Spleen (tissue), 11 donors: ENCODE measurements around the gene SPNS2. TPM values are rescaled to one million over a fixed set of nuclear protein-coding genes. Genes with fewer than 3 reads are reported as not detected.

Source experiments
- DNase-seq: peaks from one replicate; pipeline ENCODE4 v3.0.0-alpha.2; 2020
- H3K27ac ChIP-seq, 8 donors: fragments of 200-600 bp; sonication (generic) in 7 of 8; 1 replicate in 4 of 8; 2 replicates in 4 of 8; pipeline versions ENCODE4 v1.5.0 to v1.8.0; 2016 to 2021; ENCODE audit warnings: inconsistent platforms in 4 of 8, mild to moderate bottlenecking in 4 of 8, moderate library complexity in 1 of 8
- H3K27me3 ChIP-seq, 7 donors: fragments of 200-600 bp; sonication (generic) in 6 of 7; replicated peaks in 1 of 7; 1 replicate in 4 of 7; 2 replicates in 3 of 7; pipeline versions ENCODE4 v1.5.0 to v1.8.0; 2016 to 2021; ENCODE audit warnings: inconsistent platforms in 3 of 7, mild to moderate bottlenecking in 1 of 7
- H3K36me3 ChIP-seq, 6 donors: fragments of 200-600 bp; sonication (generic) in 5 of 6; 1 replicate in 4 of 6; 2 replicates in 2 of 6; pipeline versions ENCODE4 v1.5.0 to v1.8.0; 2016 to 2021; ENCODE audit warnings: inconsistent platforms in 2 of 6
- H3K4me1 ChIP-seq, 6 donors: fragments of 200-600 bp; sonication (generic) in 5 of 6; 1 replicate in 3 of 6; 2 replicates in 3 of 6; pipeline versions ENCODE4 v1.5.0 to v1.8.0; 2016 to 2021; ENCODE audit warnings: inconsistent platforms in 3 of 6
- H3K4me3 ChIP-seq, 8 donors: fragments of 200-600 bp; sonication (generic) in 7 of 8; 1 replicate in 4 of 8; 2 replicates in 4 of 8; pipeline versions ENCODE4 v1.5.0 to v1.8.0; 2016 to 2021; ENCODE audit warnings: inconsistent platforms in 4 of 8, mild to moderate bottlenecking in 4 of 8, moderate library complexity in 2 of 8
- H3K9me3 ChIP-seq, 8 donors: fragments of 200-600 bp; sonication (generic) in 7 of 8; 1 replicate in 4 of 8; 2 replicates in 4 of 8; pipeline versions ENCODE4 v1.5.0 to v1.8.0; 2016 to 2021; ENCODE audit warnings: inconsistent platforms in 4 of 8
- CTCF ChIP-seq, 11 experiments: fragments of 200-600 bp in 7 of 11; fragments of 450-650 bp in 4 of 11; sonication (generic) in 4 of 11; IDR thresholded peaks in 8 of 11; conservative IDR thresholded peaks in 3 of 11; 1 replicate in 7 of 11; 2 replicates in 4 of 11; pipeline versions ENCODE4 v1.4.0 to v1.8.0; 2016 to 2021; ENCODE audit warnings: antibody characterized with exemption in 11 of 11, inconsistent platforms in 4 of 11, mild to moderate bottlenecking in 1 of 11
- POLR2A ChIP-seq, 3 donors: fragments of 450-650 bp; IDR thresholded peaks; one replicate each; pipeline ENCODE4 v1.5.1; 2017; ENCODE audit warnings: antibody characterized with exemption in 3 of 3, mild to moderate bottlenecking in 1 of 3
- POLR2AphosphoS5 ChIP-seq, 3 donors: sonication (generic); formaldehyde crosslinking; IDR thresholded peaks; one replicate each; pipeline ENCODE4 v1.5.1; 2017; ENCODE audit warnings: antibody characterized with exemption in 3 of 3
- WGBS, 5 donors: extraction: QIAGEN DNeasy Blood & Tissue Kit in 3 of 5; methylation state at CpG; one replicate each; pipeline versions ENCODE4 v1.1.5 to v1.1.7; 2013 to 2018; 5-methylcytosine and 5-hydroxymethylcytosine counted together
- intact Hi-C: fragments of 100-400 bp; cut with DNase I; formaldehyde crosslinking; loops from one replicate; pipeline ENCODE4 v1.15.0; 2023; ENCODE audit warnings: low total_unique reads
- polyA plus RNA-seq, 3 donors: library from polyadenylated mRNA; stranded (reverse); fragments of 200-250 nt; gene quantifications; one replicate each; pipeline ENCODE4 v1.2.1, GENCODE V29; 2013
- total RNA-seq, 7 donors: library from RNA; depleted of rRNA in 3 of 7; stranded (reverse); fragments of >200 nt in 3 of 7; fragmentation: NEBNext Ultra II Directional in 4 of 7; extraction: Animal tissue kit (Norgen Biotek cat#: 25700) in 4 of 7; gene quantifications; one replicate each; pipeline versions ENCODE4 v1.1.0 to v1.2.1, GENCODE V29; 2016 to 2021
- donor health status: healthy with polysubstance abuse.
- donor health status: DM: no; HTN: no; CAD: no; lungs with moderate emphysema.
- donor health status: DM: no; HTN: no; CAD: no.
- donor health status: Bipolar disorder and iron deficiency.
- donor health status: healthy.
- donor health status: DM: no; HTN: no; CAD: no.
- donor health status: DM: yes; HTN: yes; CAD: no.

SPNS2 gene
- total and polyA plus RNA-seq, 10 donors: 8.1 to 53.5 (median 22.9) TPM

DNA sequence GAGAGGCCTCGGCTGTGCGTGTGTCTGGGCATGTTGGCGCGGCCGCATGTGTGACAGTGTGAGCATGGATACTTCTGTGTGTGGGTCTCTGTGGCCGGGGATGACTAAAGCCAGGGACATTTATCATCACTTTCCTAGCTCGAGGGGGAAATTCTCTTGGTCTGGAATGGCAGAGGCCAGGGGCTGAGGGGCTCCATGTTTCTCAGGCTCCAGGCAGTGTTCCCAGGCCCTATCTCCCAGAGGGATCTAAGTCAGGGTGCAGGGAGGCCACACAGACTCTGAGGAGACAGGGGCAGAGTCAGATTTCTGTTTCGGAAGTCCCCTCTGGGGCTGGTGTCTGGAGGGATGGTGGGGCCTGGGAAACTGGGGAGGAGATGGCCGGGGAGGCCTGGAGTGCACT lies 23.7 kb upstream of the SPNS2 start:
- WGBS, 5 donors: 78 to 91% (median 88%) methylated on average over 4 to 9 of the region's 9 CpGs
- no peaks in the 10 kb centered on the region for H3K27me3 ChIP-seq
- peaks cover 0 to 14% (median 3%) of the 10 kb centered on the region in 6 donors for H3K4me1 ChIP-seq
- H3K36me3 ChIP-seq: no peaks in the 10 kb centered on the region
- no peak for DNase-seq
- TF ChIP-seq POLR2AphosphoS5 (IDR thresholded peaks at IDR 0.05) (no peak), CTCF (IDR thresholded peaks at IDR 0.05 in 8 of 11, conservative IDR thresholded peaks at IDR 0.05 in 3 of 11) (no peak), POLR2A (IDR thresholded peaks at IDR 0.05) (no peak)
- intact Hi-C loops: no loop called here
- no peak overlapping the region for H3K27ac ChIP-seq
- H3K4me3 ChIP-seq: no peak overlapping the region
- H3K9me3 ChIP-seq: no peaks in the 10 kb centered on the region

GRCh38 chr17:4475463-4475862 lies 23.2 kb upstream of the SPNS2 start:
- Histone ChIP-seq H3K27me3 (no peaks in the 10 kb centered on the region), H3K4me1 (peaks cover 0 to 18% (median 6%) of the 10 kb centered on the region in 6 donors), H3K9me3 (no peaks in the 10 kb centered on the region), H3K4me3 (no peak overlapping the region), H3K27ac (no peak overlapping the region), H3K36me3 (no peaks in the 10 kb centered on the region)
- no peak for DNase-seq
- no peak for TF ChIP-seq CTCF (IDR thresholded peaks at IDR 0.05 in 8 of 11, conservative IDR thresholded peaks at IDR 0.05 in 3 of 11)
- no peak for TF ChIP-seq POLR2A (IDR thresholded peaks at IDR 0.05)
- no peak for TF ChIP-seq POLR2AphosphoS5 (IDR thresholded peaks at IDR 0.05)
- WGBS, 5 donors: 66 to 95% (median 91%) methylated on average over 5 to 7 of the region's 7 CpGs
- intact Hi-C loops: no loop called here

DNA sequence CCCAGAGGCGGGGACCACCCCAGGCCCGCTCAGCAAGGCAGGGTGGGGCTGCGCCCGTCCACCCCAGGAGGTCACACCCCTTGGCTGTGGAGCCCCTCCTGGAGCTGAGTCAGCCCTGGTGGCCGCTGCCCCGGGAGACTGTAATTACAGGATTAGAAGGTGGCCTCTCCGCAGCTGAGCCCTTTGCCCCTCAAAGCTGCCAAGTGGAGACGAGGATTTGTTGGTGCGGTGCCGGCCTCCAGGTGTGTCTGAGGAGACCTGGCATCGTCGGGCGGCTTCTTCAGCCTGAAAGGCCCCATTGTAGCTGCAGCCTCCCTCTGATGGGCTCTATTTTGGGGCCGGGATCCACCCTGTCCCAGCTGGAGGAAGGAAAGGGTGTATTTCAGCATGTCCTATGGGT lies 22.7 kb upstream of the SPNS2 start:
- WGBS, 5 donors: 68 to 85% (median 78%) methylated on average over 8 to 14 of the region's 14 CpGs
- Histone ChIP-seq H3K4me1 (peaks cover 4 to 24% (median 12%) of the 10 kb centered on the region in 6 donors), H3K9me3 (no peaks in the 10 kb centered on the region), H3K4me3 (no peak overlapping the region), H3K27ac (no peak overlapping the region), H3K36me3 (no peaks in the 10 kb centered on the region), H3K27me3 (no peaks in the 10 kb centered on the region)
- no peak for TF ChIP-seq POLR2AphosphoS5 (IDR thresholded peaks at IDR 0.05)
- no peak for TF ChIP-seq POLR2A (IDR thresholded peaks at IDR 0.05)
- no peak for TF ChIP-seq CTCF (IDR thresholded peaks at IDR 0.05 in 8 of 11, conservative IDR thresholded peaks at IDR 0.05 in 3 of 11)
- no peak for DNase-seq
- intact Hi-C loops: no loop called here

DNA sequence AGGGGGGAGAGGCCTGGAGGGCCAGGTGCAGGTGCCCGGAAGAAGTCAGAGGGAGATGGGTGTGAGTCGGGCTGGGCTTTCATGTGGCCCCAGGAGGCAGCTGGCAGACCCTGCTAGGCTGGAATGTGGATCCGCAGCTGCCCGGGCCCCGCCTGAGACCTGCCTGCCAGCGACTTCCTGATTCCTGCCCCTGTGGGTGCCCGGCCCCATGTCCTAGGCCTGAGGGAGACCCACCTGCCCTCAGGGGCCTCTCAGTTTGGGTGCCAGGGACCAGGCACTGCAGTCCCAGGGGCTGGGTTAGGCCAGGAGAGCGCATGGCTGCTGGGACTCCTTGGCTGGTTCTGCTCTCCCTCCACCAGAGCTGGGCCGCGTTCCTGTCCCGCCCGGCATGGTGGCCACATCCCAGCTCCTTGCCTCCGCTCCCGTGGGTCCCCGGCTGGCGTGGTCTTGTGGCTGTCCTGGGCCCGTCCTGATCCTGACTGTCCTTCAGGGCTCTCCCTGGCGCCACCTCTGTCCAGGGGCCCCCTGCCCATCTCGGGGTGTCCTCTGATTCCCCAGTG lies 22.1 kb upstream of the SPNS2 start:
- Histone ChIP-seq H3K4me3 (no peak overlapping the region), H3K36me3 (no peaks in the 10 kb centered on the region), H3K4me1 (peaks cover 10 to 30% (median 17%) of the 10 kb centered on the region in 6 donors), H3K27ac (no peak overlapping the region), H3K27me3 (no peaks in the 10 kb centered on the region), H3K9me3 (no peaks in the 10 kb centered on the region)
- intact Hi-C loops: no loop called here
- 69 to 82% (median 74%) methylated on average over 17 to 19 of the region's 19 CpGs for WGBS, 5 donors
- DNase-seq: no peak
- no peak for TF ChIP-seq POLR2A (IDR thresholded peaks at IDR 0.05)
- TF ChIP-seq CTCF (IDR thresholded peaks at IDR 0.05 in 8 of 11, conservative IDR thresholded peaks at IDR 0.05 in 3 of 11): no peak
- no peak for TF ChIP-seq POLR2AphosphoS5 (IDR thresholded peaks at IDR 0.05)
